SU-DHL-6 (cell line): ENCODE measurements around the gene MRPL44.

Source experiments
- EZH2phosphoT487 ChIP-seq: fragments of 200-600 bp; sonication (generic), shearing (Covaris generic); conservative IDR thresholded peaks from 2 replicates; pipeline ENCODE4 v1.6.1; 2018; ENCODE audit warnings: mild to moderate bottlenecking, antibody characterized with exemption, low read length, moderate library complexity, mixed read lengths
- TF ChIP-seq, protein P1 (sequence below): fragments of 200-600 bp; sonication (generic); IDR thresholded peaks from one replicate; pipeline ENCODE4 v1.5.1; 2017; ENCODE audit warnings: antibody characterized with exemption, mild to moderate bottlenecking, low read length, moderate library complexity; ENCODE audit not compliant: insufficient read depth, poor library complexity, severe bottlenecking

GRCh38 chr2:223909001-223909741 lies 48.1 kb upstream of the MRPL44 start:
- TF ChIP-seq, protein P1, sequence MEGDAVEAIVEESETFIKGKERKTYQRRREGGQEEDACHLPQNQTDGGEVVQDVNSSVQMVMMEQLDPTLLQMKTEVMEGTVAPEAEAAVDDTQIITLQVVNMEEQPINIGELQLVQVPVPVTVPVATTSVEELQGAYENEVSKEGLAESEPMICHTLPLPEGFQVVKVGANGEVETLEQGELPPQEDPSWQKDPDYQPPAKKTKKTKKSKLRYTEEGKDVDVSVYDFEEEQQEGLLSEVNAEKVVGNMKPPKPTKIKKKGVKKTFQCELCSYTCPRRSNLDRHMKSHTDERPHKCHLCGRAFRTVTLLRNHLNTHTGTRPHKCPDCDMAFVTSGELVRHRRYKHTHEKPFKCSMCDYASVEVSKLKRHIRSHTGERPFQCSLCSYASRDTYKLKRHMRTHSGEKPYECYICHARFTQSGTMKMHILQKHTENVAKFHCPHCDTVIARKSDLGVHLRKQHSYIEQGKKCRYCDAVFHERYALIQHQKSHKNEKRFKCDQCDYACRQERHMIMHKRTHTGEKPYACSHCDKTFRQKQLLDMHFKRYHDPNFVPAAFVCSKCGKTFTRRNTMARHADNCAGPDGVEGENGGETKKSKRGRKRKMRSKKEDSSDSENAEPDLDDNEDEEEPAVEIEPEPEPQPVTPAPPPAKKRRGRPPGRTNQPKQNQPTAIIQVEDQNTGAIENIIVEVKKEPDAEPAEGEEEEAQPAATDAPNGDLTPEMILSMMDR: no peak
- no peak for TF ChIP-seq EZH2phosphoT487
